ENCODE data around the gene ZNF628. TPM values are rescaled to one million over a fixed set of nuclear protein-coding genes. Genes with fewer than 3 reads are reported as not detected.
A peak's percentile ranks its signal among the peaks of the same experiment; 100 is the strongest.

The ZNF628 gene
- total and polyA plus RNA-seq, 2 donors (not counting 1 experiment from before 2014, with no cell fraction given), result 13.3 to 18.3 TPM

- CTCF ChIA-PET, result interaction anchor here (1.8 to 1.9 kb wide), 2 partner anchors 15 to 44 kb away, joined by 8 to 11 read pairs; partner anchors contain the start of gene ZNF628
- POLR2A ChIA-PET, result interaction anchor here (0.5 to 1.1 kb wide), 2 partner anchors 9 to 16 kb away, joined by 3 to 4 read pairs; no protein-coding TSS in a partner anchor
- Histone ChIP-seq H3K9ac (ENCODE audit: low read length) (no peak overlapping the region), H3K79me2 (ENCODE audit: control insufficient read depth, insufficient read depth, low read length) (no peaks in the 10 kb centered on the region), H3K9me3 (ENCODE audit: control extremely low read depth in 1 of 3, control insufficient read depth in 2 of 3, insufficient read depth in 1 of 3, low read length in 2 of 3) (peaks cover 0 to 3% (median 0%) of the 10 kb centered on the region in 3 donors), H3K4me3 (ENCODE audit: control extremely low read depth in 1 of 5, extremely low read depth in 1 of 5, insufficient read depth in 1 of 5, low read depth in 2 of 5, low read length in 4 of 5) (no peak overlapping the region), H3K27ac (ENCODE audit: low read length in 2 of 2) (no peak overlapping the region), H4K20me1 (ENCODE audit: control insufficient read depth, insufficient read depth, low read length, poor library complexity, severe bottlenecking) (no peaks in the 10 kb centered on the region), H3K36me3 (replicated peaks in 1 of 2; ENCODE audit: control extremely low read depth in 1 of 2, control insufficient read depth in 1 of 2, extremely low read depth in 1 of 2, insufficient read depth in 2 of 2, low read length in 1 of 2) (peaks cover 0 to 2% of the 10 kb centered on the region in 2 experiments), H3K4me2 (replicated peaks; ENCODE audit: low read depth, low read length, poor library complexity, severe bottlenecking) (peak overlapping the region; percentile 89), H3K27me3 (replicated peaks in 1 of 4; ENCODE audit: control extremely low read depth in 1 of 4, control insufficient read depth in 3 of 4, insufficient read depth in 4 of 4, low read length in 3 of 4) (no peaks in the 10 kb centered on the region), H3K4me1 (ENCODE audit: control insufficient read depth in 2 of 2, insufficient read depth in 2 of 2, low read length in 2 of 2) (peaks cover 10 to 14% of the 10 kb centered on the region in 2 donors), H2AFZ (ENCODE audit: insufficient read depth, low read depth, low read length, poor library complexity, severe bottlenecking) (no peak overlapping the region)
- H3K4me1 Mint-ChIP-seq, result peaks cover 20% of the 10 kb centered on the region
- no peaks in the 10 kb centered on the region for H3K9me3 Mint-ChIP-seq (ENCODE audit: insufficient read depth)
- intact Hi-C loops (cut with micrococcal nuclease), result loop anchor here (2.0 to 5.0 kb wide), 3 partner anchors 43 to 179 kb away; partner anchors contain the start of genes HSPBP1 and UBE2S
- ATAC-seq (ENCODE audit: low read depth), result no peak
- H3K27ac Mint-ChIP-seq, result peak overlapping the region; percentile 46
- WGBS (ENCODE audit: insufficient coverage), result 82% methylated on average over 7 of the region's 16 CpGs
- H3K27me3 Mint-ChIP-seq, result no peaks in the 10 kb centered on the region
- DNase-seq, result no peak
- no peak for TF ChIP-seq CTCF (IDR thresholded peaks at IDR 0.05)
- TF ChIP-seq EZH2 (IDR thresholded peaks at IDR 0.05; ENCODE audit: borderline replicate concordance, insufficient read depth, low read depth, low read length, poor library complexity, severe bottlenecking), result no peak
- H3K4me3 Mint-ChIP-seq, result peak overlapping the region; percentile 87
Observed at GRCh38 chr19:55459950-55460657, 16.3 kb upstream of the ZNF628 start.
